ENCODE results near the gene ARHGEF38.

DNA sequence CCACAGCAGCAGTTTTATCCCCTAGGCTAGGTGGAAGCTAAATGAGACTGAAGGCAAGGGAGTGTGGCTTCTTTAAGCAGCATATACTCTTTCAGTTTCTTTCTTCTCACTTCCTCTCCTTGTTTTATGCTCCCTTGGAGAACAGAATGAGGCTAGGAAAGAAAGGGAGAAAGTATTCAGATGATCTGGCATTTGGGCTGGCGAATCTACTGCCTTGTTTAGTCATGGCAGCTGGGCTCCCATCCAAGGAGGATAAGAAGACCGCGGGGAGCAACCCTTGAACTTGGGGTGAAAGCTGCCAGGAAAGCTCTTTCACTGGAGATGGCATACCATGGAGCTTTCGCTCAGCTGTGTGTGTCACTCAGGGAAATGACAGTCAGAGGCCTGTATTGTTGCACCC, 72.1 kb downstream of the ARHGEF38 start:
- TF ChIP-seq ELF1 (IDR thresholded peaks at IDR 0.05) (no peak), NRF1 (IDR thresholded peaks at IDR 0.05; ENCODE audit: low read depth, low read length) (no peak), RAD21 (IDR thresholded peaks at IDR 0.05; ENCODE audit: low read length) (no peak), FOXJ3 (CRISPR knock-in tag; IDR thresholded peaks at IDR 0.05) (no peak), SMC3 (IDR thresholded peaks at IDR 0.05; ENCODE audit: low read depth, low read length) (no peak), RXRA (IDR thresholded peaks at IDR 0.05; ENCODE audit: borderline replicate concordance, low read depth) (no peak), YY1 (IDR thresholded peaks at IDR 0.05; ENCODE audit: low read depth) (no peak)
- TF ChIP-seq, protein P1, sequence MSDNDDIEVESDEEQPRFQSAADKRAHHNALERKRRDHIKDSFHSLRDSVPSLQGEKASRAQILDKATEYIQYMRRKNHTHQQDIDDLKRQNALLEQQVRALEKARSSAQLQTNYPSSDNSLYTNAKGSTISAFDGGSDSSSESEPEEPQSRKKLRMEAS (IDR thresholded peaks at IDR 0.05; ENCODE audit: low read depth) = no peak
- TF ChIP-seq, protein P2, sequence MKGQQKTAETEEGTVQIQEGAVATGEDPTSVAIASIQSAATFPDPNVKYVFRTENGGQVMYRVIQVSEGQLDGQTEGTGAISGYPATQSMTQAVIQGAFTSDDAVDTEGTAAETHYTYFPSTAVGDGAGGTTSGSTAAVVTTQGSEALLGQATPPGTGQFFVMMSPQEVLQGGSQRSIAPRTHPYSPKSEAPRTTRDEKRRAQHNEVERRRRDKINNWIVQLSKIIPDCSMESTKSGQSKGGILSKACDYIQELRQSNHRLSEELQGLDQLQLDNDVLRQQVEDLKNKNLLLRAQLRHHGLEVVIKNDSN (IDR thresholded peaks at IDR 0.05; ENCODE audit: borderline replicate concordance, low read depth) = no peak
- TF ChIP-seq, protein P3, sequence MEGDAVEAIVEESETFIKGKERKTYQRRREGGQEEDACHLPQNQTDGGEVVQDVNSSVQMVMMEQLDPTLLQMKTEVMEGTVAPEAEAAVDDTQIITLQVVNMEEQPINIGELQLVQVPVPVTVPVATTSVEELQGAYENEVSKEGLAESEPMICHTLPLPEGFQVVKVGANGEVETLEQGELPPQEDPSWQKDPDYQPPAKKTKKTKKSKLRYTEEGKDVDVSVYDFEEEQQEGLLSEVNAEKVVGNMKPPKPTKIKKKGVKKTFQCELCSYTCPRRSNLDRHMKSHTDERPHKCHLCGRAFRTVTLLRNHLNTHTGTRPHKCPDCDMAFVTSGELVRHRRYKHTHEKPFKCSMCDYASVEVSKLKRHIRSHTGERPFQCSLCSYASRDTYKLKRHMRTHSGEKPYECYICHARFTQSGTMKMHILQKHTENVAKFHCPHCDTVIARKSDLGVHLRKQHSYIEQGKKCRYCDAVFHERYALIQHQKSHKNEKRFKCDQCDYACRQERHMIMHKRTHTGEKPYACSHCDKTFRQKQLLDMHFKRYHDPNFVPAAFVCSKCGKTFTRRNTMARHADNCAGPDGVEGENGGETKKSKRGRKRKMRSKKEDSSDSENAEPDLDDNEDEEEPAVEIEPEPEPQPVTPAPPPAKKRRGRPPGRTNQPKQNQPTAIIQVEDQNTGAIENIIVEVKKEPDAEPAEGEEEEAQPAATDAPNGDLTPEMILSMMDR (IDR thresholded peaks at IDR 0.05) = no peak
- TF ChIP-seq, protein P4, sequence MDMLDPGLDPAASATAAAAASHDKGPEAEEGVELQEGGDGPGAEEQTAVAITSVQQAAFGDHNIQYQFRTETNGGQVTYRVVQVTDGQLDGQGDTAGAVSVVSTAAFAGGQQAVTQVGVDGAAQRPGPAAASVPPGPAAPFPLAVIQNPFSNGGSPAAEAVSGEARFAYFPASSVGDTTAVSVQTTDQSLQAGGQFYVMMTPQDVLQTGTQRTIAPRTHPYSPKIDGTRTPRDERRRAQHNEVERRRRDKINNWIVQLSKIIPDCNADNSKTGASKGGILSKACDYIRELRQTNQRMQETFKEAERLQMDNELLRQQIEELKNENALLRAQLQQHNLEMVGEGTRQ (IDR thresholded peaks at IDR 0.05; ENCODE audit: borderline replicate concordance, low read depth, low read length) = no peak
